Prostate gland (tissue), 2 donors: ENCODE results near the gene SELENOM. TPM values are rescaled to one million over a fixed set of nuclear protein-coding genes. Genes with fewer than 3 reads are reported as not detected.

Experiments used
- DNase-seq: peaks from one replicate; pipeline ENCODE4 v3.0.0-alpha.2; 2019; ENCODE audit warnings: low spot score
- H3K27ac ChIP-seq, 2 donors: fragments of 200-600 bp; sonication (generic); 2 replicates each; pipeline ENCODE4 v1.5.1; 2017 to 2019
- H3K27me3 ChIP-seq: fragments of 200-600 bp; sonication (generic); replicated peaks from 2 replicates; pipeline ENCODE4 v1.5.1; 2019; ENCODE audit not compliant: insufficient read depth
- H3K36me3 ChIP-seq, 2 donors: fragments of 200-600 bp; sonication (generic); 1 replicate in 1 of 2; 2 replicates in 1 of 2; pipeline versions ENCODE4 v1.5.1 to v1.8.1; 2017 to 2019
- H3K4me1 ChIP-seq: fragments of 200-600 bp; sonication (generic); replicated peaks from 2 replicates; pipeline ENCODE4 v1.5.1; 2019
- H3K4me3 ChIP-seq, 2 donors: fragments of 200-600 bp; sonication (generic); 2 replicates each; pipeline ENCODE4 v1.5.1; 2017 to 2019
- H3K9me3 ChIP-seq: fragments of 200-600 bp; sonication (generic); 2 replicates; pipeline ENCODE4 v1.5.1; 2017
- CTCF ChIP-seq, 4 experiments: fragments of 200-600 bp in 2 of 4; fragments of 450-650 bp in 2 of 4; sonication (generic) in 2 of 4; IDR thresholded peaks; 1 replicate in 3 of 4; 2 replicates in 1 of 4; pipeline ENCODE4 v1.5.1; 2016 to 2019; ENCODE audit warnings: antibody characterized with exemption in 4 of 4, mild to moderate bottlenecking in 2 of 4, moderate library complexity in 2 of 4
- POLR2A ChIP-seq: fragments of 450-650 bp; IDR thresholded peaks from one replicate; pipeline ENCODE4 v1.6.1; 2016; ENCODE audit warnings: antibody characterized with exemption, mild to moderate bottlenecking
- POLR2AphosphoS5 ChIP-seq: sonication (generic); formaldehyde crosslinking; IDR thresholded peaks from one replicate; pipeline ENCODE4 v1.6.1; 2017; ENCODE audit warnings: antibody characterized with exemption
- WGBS: methylation state at CpG from one replicate; pipeline ENCODE4 v1.1.5; 2018; 5-methylcytosine and 5-hydroxymethylcytosine counted together
- intact Hi-C: fragments of 100-400 bp; cut with DNase I; formaldehyde crosslinking; loops from one replicate; pipeline ENCODE4 v1.14.2; 2022
- total RNA-seq, 2 donors: library from RNA; depleted of rRNA; stranded (reverse); fragments of >200 nt; gene quantifications; one replicate each; pipeline ENCODE4 v1.1.0, GENCODE V29; 2016

SELENOM gene
- total RNA-seq, 2 donors from 2014 or later, result 382 to 434 TPM

GRCh38 chr22:31136155-31136554 lies 28.8 kb upstream of the SELENOM start:
- no peaks in the 10 kb centered on the region for H3K9me3 ChIP-seq
- no peaks in the 10 kb centered on the region for H3K27me3 ChIP-seq
- intact Hi-C loops, result no loop called here
- H3K27ac ChIP-seq, result no peak overlapping the region
- H3K36me3 ChIP-seq, result no peaks in the 10 kb centered on the region
- H3K4me3 ChIP-seq, result no peak overlapping the region
- no peak for DNase-seq
- H3K4me1 ChIP-seq, result peaks cover 4% of the 10 kb centered on the region
- 85% methylated on average over 9 of the region's 9 CpGs for WGBS
- TF ChIP-seq POLR2AphosphoS5, result no peak
- no peak for TF ChIP-seq POLR2A

GRCh38 chr22:31135706-31136105 lies 28.3 kb upstream of the SELENOM start:
- H3K27ac ChIP-seq, result no peak overlapping the region
- no peaks in the 10 kb centered on the region for H3K9me3 ChIP-seq
- TF ChIP-seq POLR2A (no peak), POLR2AphosphoS5 (no peak), CTCF (IDR thresholded peaks at IDR 0.05) (no peak)
- 93% methylated on average over 6 of the region's 6 CpGs for WGBS
- intact Hi-C loops, result no loop called here
- no peak overlapping the region for H3K4me3 ChIP-seq
- H3K27me3 ChIP-seq, result no peaks in the 10 kb centered on the region
- H3K36me3 ChIP-seq, result no peaks in the 10 kb centered on the region
- H3K4me1 ChIP-seq, result peaks cover 4% of the 10 kb centered on the region
- no peak for DNase-seq

DNA sequence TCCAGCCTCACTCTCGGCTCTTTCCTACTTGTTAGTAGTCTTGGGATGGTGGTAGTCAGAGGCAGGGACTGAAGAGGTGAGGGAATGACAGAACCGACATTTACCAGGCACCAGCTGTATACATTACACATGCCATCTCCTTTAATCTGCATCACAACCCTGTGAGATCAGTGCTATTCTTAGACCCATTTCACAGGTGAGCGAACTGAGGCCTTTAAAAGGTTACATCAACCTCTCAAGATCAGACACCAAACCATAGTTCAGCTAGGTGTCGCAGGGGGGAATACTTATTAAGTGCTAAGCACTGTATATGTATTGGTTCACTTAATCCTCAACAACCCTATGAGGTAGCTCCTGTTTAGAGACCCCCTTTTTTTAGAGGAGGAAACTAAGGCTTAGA lies 27.3 kb upstream of the SELENOM start:
- H3K27ac ChIP-seq, result no peak overlapping the region
- WGBS, result 87% methylated on average over 4 of the region's 4 CpGs
- no peaks in the 10 kb centered on the region for H3K27me3 ChIP-seq
- no peak overlapping the region for H3K4me3 ChIP-seq
- DNase-seq, result no peak
- H3K9me3 ChIP-seq, result no peaks in the 10 kb centered on the region
- TF ChIP-seq POLR2A, result no peak
- no peak for TF ChIP-seq CTCF (IDR thresholded peaks at IDR 0.05)
- TF ChIP-seq POLR2AphosphoS5, result no peak
- intact Hi-C loops, result no loop called here
- H3K4me1 ChIP-seq, result peaks cover 4% of the 10 kb centered on the region
- no peaks in the 10 kb centered on the region for H3K36me3 ChIP-seq

- Histone ChIP-seq H3K4me1 (peaks cover 4% of the 10 kb centered on the region), H3K9me3 (no peaks in the 10 kb centered on the region), H3K36me3 (no peaks in the 10 kb centered on the region), H3K27ac (no peak overlapping the region), H3K4me3 (no peak overlapping the region), H3K27me3 (no peaks in the 10 kb centered on the region)
- no peak for DNase-seq
- WGBS, result 98% methylated on average over 14 of the region's 19 CpGs
- intact Hi-C loops, result no loop called here
- TF ChIP-seq CTCF (IDR thresholded peaks at IDR 0.05) (no peak), POLR2AphosphoS5 (no peak)
Measured at GRCh38 chr22:31133911-31134310, 26.5 kb upstream of the SELENOM start.

- H3K4me3 ChIP-seq, result no peak overlapping the region
- H3K27ac ChIP-seq, result peak overlapping the region; percentile 71 to 78
- no peak for DNase-seq
- peaks cover 4% of the 10 kb centered on the region for H3K4me1 ChIP-seq
- H3K27me3 ChIP-seq, result no peaks in the 10 kb centered on the region
- no peaks in the 10 kb centered on the region for H3K9me3 ChIP-seq
- intact Hi-C loops, result no loop called here
- TF ChIP-seq POLR2AphosphoS5 (no peak), POLR2A (no peak), CTCF (IDR thresholded peaks at IDR 0.05) (no peak)
- 56% methylated on average over 2 of the region's 2 CpGs for WGBS
- no peaks in the 10 kb centered on the region for H3K36me3 ChIP-seq
Measured at GRCh38 chr22:31130873-31131272, 23.5 kb upstream of the SELENOM start.
